Right atrium auricular region (tissue), 2 donors: ENCODE data around the gene EFHB. TPM values are rescaled to one million over a fixed set of nuclear protein-coding genes. Genes with fewer than 3 reads are reported as not detected.

Experiments
- DNase-seq: peaks from one replicate; pipeline ENCODE4 v3.0.0-alpha.2; 2019; ENCODE audit warnings: low spot score
- H3K27ac ChIP-seq, 2 donors: fragments of 200-600 bp; sonication (generic); 1 replicate in 1 of 2; 2 replicates in 1 of 2; pipeline ENCODE4 v1.5.1; 2016 to 2019
- H3K27me3 ChIP-seq, 2 donors: fragments of 200-600 bp; sonication (generic); one replicate each; pipeline versions ENCODE4 v1.5.1 to v1.6.0; 2017 to 2019
- H3K36me3 ChIP-seq: fragments of 200-600 bp; sonication (generic); one replicate; pipeline ENCODE4 v1.5.1; 2016
- H3K4me1 ChIP-seq, 2 donors: fragments of 200-600 bp; sonication (generic); one replicate each; pipeline versions ENCODE4 v1.5.1 to v1.6.0; 2017 to 2019
- H3K4me3 ChIP-seq, 2 donors: fragments of 200-600 bp; sonication (generic); 1 replicate in 1 of 2; 2 replicates in 1 of 2; pipeline ENCODE4 v1.5.1; 2017 to 2019; ENCODE audit warnings: mild to moderate bottlenecking in 1 of 2, moderate library complexity in 1 of 2
- H3K9me3 ChIP-seq, 2 donors: fragments of 200-600 bp; sonication (generic); one replicate each; pipeline ENCODE4 v1.5.1; 2019
- total RNA-seq, 2 donors: library from RNA; depleted of rRNA; stranded (reverse); fragments of >200 nt; gene quantifications; one replicate each; pipeline ENCODE4 v1.1.0, GENCODE V29; 2016
- TF ChIP-seq, protein P1 (sequence below), 2 donors: fragments of 200-600 bp; sonication (generic); IDR thresholded peaks; one replicate each; pipeline ENCODE4 v1.5.1; 2019; ENCODE audit warnings: antibody characterized with exemption in 2 of 2

The EFHB gene, protein sequence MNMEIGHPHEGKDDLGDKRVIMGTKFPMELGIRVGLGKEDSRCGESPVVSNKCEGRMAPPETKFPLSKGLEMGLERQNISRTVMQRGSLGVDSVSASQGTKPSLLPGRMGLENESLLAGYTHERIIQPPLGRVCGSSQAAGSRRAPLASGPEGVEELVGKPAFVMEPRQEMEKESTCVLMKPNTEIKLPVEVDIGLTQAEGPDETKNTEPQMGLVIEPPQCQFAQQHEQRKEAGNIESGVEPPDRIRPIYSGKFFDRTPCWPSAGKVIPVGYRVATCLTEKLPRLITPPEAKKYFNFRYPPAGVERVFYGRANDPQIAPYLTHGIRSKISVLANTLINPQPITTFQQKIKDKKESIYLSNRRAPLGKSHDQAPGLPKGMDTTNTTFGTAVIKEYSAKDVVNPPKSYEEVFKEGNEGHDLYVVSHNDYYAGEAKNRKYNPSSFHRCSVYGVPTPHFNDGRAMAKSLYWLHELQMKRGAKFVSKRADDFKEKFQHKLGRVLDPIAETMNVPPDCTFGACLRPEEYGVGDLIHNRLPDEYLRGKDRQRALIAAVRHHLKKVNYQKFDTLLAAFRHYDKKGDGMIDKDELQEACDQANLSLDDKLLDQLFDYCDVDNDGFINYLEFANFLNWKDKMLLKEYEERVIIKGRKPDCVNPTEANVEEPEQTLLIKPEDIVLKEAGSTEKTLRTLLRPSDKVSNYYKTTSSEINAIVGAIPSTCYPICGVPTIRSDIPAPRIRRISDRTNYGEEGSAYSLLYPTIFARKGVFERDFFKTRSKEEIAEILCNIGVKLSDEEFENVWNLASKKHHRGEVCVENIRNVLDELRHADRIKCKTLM
- under 1 TPM in 1 of 2 donors, not detected in 1; 0.51 TPM for total RNA-seq

DNA sequence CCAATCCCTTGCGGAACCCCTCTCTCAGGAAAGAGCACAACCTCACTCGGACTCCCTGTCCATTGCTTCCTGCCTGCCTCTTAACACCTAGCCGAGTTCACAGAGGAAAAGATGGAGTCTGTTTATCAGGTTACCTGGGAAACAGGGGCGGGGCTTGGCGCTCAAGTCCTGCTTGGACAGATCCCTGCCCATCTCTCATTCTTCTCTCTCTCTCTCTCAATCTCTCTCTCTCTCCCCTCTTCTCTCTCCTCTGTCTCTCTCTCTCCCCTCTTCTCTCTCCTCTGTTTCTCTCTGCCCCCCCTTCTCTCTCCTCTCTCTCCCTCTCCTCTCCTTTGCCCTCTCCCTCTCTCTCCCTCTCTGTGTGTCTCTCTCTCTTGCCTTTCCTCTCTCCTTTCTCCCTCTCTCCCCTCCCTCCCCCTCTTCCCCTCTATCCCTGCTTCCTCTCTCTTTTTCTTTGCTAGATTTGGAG is at the start of gene EFHB:
TSS of gene EFHB (minus strand) at position 120 of the 469 bp plus-strand sequence. CDS start 199 bp downstream, outside the sequence.
- Histone ChIP-seq H3K4me1 (no peaks in the 10 kb centered on the region), H3K4me3 (no peak within 1 kb of the TSS), H3K27me3 (no peaks in the 10 kb centered on the region), H3K27ac (no peak within 1 kb of the TSS), H3K9me3 (no peaks in the 10 kb centered on the region), H3K36me3 (no peaks in the 10 kb centered on the region)
- no peak for DNase-seq
- TF ChIP-seq, protein P1, sequence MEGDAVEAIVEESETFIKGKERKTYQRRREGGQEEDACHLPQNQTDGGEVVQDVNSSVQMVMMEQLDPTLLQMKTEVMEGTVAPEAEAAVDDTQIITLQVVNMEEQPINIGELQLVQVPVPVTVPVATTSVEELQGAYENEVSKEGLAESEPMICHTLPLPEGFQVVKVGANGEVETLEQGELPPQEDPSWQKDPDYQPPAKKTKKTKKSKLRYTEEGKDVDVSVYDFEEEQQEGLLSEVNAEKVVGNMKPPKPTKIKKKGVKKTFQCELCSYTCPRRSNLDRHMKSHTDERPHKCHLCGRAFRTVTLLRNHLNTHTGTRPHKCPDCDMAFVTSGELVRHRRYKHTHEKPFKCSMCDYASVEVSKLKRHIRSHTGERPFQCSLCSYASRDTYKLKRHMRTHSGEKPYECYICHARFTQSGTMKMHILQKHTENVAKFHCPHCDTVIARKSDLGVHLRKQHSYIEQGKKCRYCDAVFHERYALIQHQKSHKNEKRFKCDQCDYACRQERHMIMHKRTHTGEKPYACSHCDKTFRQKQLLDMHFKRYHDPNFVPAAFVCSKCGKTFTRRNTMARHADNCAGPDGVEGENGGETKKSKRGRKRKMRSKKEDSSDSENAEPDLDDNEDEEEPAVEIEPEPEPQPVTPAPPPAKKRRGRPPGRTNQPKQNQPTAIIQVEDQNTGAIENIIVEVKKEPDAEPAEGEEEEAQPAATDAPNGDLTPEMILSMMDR (IDR thresholded peaks at IDR 0.05): no peak

DNA sequence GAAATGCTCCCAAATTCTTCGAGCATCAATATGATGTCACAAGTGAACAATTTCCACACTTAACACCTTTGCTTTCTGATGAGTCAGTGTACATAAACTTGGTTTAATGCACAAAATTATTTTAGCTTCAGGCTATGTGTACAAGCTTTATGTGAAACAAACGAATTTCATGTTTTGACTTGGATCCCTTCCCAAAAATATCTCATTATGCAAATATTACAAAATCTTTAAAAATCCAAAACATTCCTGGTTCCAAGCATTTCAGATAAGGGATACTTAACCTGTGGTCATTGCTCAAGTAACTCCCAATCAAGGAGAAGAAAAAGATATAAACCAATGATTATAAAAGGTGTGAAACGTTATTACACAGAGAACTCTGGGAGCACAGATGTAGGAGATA is 38.0 kb upstream of the EFHB start:
- Histone ChIP-seq H3K4me1 (peaks cover 0 to 12% of the 10 kb centered on the region in 2 donors), H3K36me3 (peaks cover 36% of the 10 kb centered on the region), H3K9me3 (no peaks in the 10 kb centered on the region), H3K4me3 (no peak overlapping the region), H3K27ac (no peak overlapping the region), H3K27me3 (no peaks in the 10 kb centered on the region)
- TF ChIP-seq, protein P1 (IDR thresholded peaks at IDR 0.05): no peak
- DNase-seq: no peak

DNA sequence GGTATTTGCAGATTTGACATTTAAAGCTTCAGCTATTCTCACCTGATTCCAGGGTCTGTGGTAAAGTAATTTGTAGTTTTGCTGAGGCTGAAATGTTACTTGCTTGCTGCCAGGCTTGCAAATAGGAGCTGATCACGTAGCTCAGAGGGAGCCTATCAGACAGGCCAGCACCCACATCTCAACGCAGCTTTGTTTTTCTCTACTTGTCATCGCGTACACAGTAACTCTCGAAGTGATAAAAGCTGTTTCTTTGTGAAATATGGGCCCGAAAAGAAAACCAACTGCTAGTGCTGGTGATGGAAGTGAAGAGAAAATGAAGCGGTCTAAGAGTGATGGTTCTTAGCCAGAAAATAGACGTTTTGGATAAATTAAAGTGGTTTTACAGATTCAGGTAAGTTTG is 36.3 kb upstream of the EFHB start:
- DNase-seq: no peak
- H3K4me1 ChIP-seq: peaks cover 0 to 17% of the 10 kb centered on the region in 2 donors
- no peaks in the 10 kb centered on the region for H3K9me3 ChIP-seq
- H3K27ac ChIP-seq: no peak overlapping the region
- H3K27me3 ChIP-seq: no peaks in the 10 kb centered on the region
- peaks cover 19% of the 10 kb centered on the region for H3K36me3 ChIP-seq
- H3K4me3 ChIP-seq: no peak overlapping the region
- TF ChIP-seq, protein P1 (IDR thresholded peaks at IDR 0.05): no peak

DNA sequence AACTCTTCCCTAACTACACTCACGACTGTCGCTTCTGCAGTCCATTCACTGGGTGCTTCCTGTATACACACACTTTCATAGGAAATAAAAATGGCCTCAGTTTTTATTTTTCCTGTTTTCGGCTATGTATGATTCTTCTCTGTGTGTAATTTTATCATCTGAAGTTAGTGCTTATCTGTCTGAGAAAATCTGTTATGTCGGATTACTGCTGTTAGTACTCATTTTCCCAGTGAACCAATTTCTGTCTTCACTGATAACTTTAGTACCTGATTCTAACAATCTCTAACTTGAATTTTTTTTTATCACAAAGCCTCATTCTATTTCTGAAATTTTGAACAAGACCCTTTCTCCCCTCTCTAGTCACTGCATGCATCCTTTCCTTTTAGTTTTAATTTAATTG is 33.8 kb upstream of the EFHB start:
- no peaks in the 10 kb centered on the region for H3K9me3 ChIP-seq
- peaks cover 0 to 19% of the 10 kb centered on the region in 2 donors for H3K4me1 ChIP-seq
- no peak for DNase-seq
- H3K36me3 ChIP-seq: peaks cover 5% of the 10 kb centered on the region
- TF ChIP-seq, protein P1 (IDR thresholded peaks at IDR 0.05): no peak
- H3K27me3 ChIP-seq: no peaks in the 10 kb centered on the region
- no peak overlapping the region for H3K4me3 ChIP-seq
- H3K27ac ChIP-seq: no peak overlapping the region

DNA sequence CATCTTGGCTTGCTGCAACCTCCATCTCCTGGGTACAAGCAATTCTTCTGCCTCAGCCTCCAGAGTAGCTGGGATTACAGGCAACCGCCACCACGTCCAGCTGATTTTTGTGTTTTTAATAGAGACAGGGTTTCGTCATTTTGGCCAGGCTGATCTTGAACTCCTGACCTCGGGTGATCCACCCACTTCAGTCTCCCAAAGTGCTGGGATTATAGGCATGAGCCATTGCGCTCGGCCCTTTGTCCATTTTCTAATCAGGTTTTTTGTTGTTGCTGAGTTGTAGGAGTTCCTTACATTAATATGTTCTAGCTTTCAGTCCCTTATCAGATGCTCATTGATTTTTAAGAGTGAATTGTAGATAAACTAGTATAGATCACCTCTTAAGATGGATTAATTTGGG is 33.2 kb upstream of the EFHB start:
- DNase-seq: no peak
- Histone ChIP-seq H3K27ac (no peak overlapping the region), H3K4me3 (no peak overlapping the region), H3K36me3 (peaks cover 5% of the 10 kb centered on the region), H3K4me1 (peaks cover 0 to 25% of the 10 kb centered on the region in 2 donors), H3K9me3 (no peaks in the 10 kb centered on the region), H3K27me3 (no peaks in the 10 kb centered on the region)
- TF ChIP-seq, protein P1 (IDR thresholded peaks at IDR 0.05): no peak
